HepG2 (cell line): Measurements from ENCODE around the gene APC2. TPM values are rescaled to one million over a fixed set of nuclear protein-coding genes. Genes with fewer than 3 reads are reported as not detected.

Experiments
- HDAC1 ChIP-seq: sonication (generic); formaldehyde crosslinking; IDR thresholded peaks from 2 replicates; pipeline ENCODE4 v1.5.1; 2020; ENCODE audit warnings: mild to moderate bottlenecking, missing genetic modification reagents
- HES4 ChIP-seq: sonication (generic); formaldehyde crosslinking; IDR thresholded peaks from 2 replicates; pipeline ENCODE4 v1.9.0; 2021; ENCODE audit warnings: mild to moderate bottlenecking, missing genetic modification reagents, borderline replicate concordance
- KDM4B ChIP-seq: sonication (generic); formaldehyde crosslinking; IDR thresholded peaks from 2 replicates; pipeline ENCODE4 v1.4.0; 2020; ENCODE audit warnings: missing genetic modification reagents
- NBN ChIP-seq: fragments of 450-650 bp; conservative IDR thresholded peaks from 2 replicates; pipeline ENCODE4 v1.6.1; 2017
- NFKBIZ ChIP-seq: IDR thresholded peaks from 2 replicates; pipeline ENCODE4 v1.6.1; 2018; ENCODE audit warnings: missing genetic modification reagents, missing compliant biosample characterization
- SAFB2 ChIP-seq: sonication (generic); formaldehyde crosslinking; IDR thresholded peaks from 2 replicates; pipeline ENCODE4 v1.5.1; 2020; ENCODE audit warnings: missing genetic modification reagents, low read depth, mild to moderate bottlenecking, borderline replicate concordance
- SMAD3 ChIP-seq: sonication (generic); formaldehyde crosslinking; IDR thresholded peaks from 2 replicates; pipeline ENCODE4 v1.4.0; 2020; ENCODE audit warnings: missing genetic modification reagents
- SSRP1 ChIP-seq: IDR thresholded peaks from 2 replicates; pipeline ENCODE4 v1.6.1; 2016; ENCODE audit warnings: control low read depth
- XRCC5 ChIP-seq: fragments of 200-400 bp; formaldehyde crosslinking; optimal IDR thresholded peaks from 2 replicates; pipeline ENCODE3; 2017; ENCODE audit warnings: mild to moderate bottlenecking, low read length
- ZC3H13 ChIP-seq: sonication (generic); formaldehyde crosslinking; IDR thresholded peaks from 2 replicates; pipeline ENCODE4 v1.8.1; 2023; ENCODE audit warnings: mild to moderate bottlenecking, missing genetic modification reagents, moderate library complexity
- ZNF230 ChIP-seq: sonication (generic); formaldehyde crosslinking; IDR thresholded peaks from 2 replicates; pipeline ENCODE4 v1.4.0; 2020; ENCODE audit warnings: mild to moderate bottlenecking, missing genetic modification reagents
- ZNF256 ChIP-seq: sonication (generic); formaldehyde crosslinking; conservative IDR thresholded peaks from 2 replicates; pipeline ENCODE4 v1.4.0; 2020; ENCODE audit warnings: missing genetic modification reagents
- ZNF331 ChIP-seq: sonication (generic); formaldehyde crosslinking; IDR thresholded peaks from 2 replicates; pipeline ENCODE4 v1.4.0; 2020; ENCODE audit warnings: missing genetic modification reagents
- ZNF337 ChIP-seq: sonication (generic); formaldehyde crosslinking; IDR thresholded peaks from 2 replicates; pipeline ENCODE4 v1.5.1; 2020; ENCODE audit warnings: missing genetic modification reagents, low read depth, mild to moderate bottlenecking, borderline replicate concordance
- polyA plus RNA-seq, 8 experiments: library from polyadenylated mRNA; depleted of rRNA in 3 of 8; stranded (reverse) in 7 of 8; unstranded in 1 of 8; fragments of >200 nt; fragmentation: Illumina TruSeq in 4 of 8; extraction: Trizol in 4 of 8; gene quantifications; 2 replicates each; pipeline versions ENCODE4 v1.2.1 to v1.2.3, GENCODE V29; 2011 to 2016; ENCODE audit warnings: low read depth in 4 of 8, missing spikeins in 1 of 8, mixed read lengths in 1 of 8; ENCODE audit not compliant: insufficient read depth in 1 of 8
- total RNA-seq, 5 experiments: library from RNA; depleted of rRNA; stranded (reverse); fragments of >200 nt; fragmentation: Illumina TruSeq; extraction: Trizol; gene quantifications; 2 replicates each; pipeline ENCODE4 v1.2.3, GENCODE V29; 2016; ENCODE audit warnings: low read depth in 1 of 5
- TF ChIP-seq, protein P1 (sequence below): sonication (generic); formaldehyde crosslinking; IDR thresholded peaks from 2 replicates; pipeline ENCODE4 v1.4.0; 2020; ENCODE audit warnings: missing genetic modification reagents
- TF ChIP-seq, protein P2 (sequence below): sonication (generic); formaldehyde crosslinking; IDR thresholded peaks from 2 replicates; pipeline ENCODE4 v1.4.0; 2020; ENCODE audit warnings: mild to moderate bottlenecking, missing genetic modification reagents
- TF ChIP-seq, protein P3 (sequence below): sonication (generic); formaldehyde crosslinking; conservative IDR thresholded peaks from 2 replicates; pipeline ENCODE4 v1.4.0; 2020; ENCODE audit warnings: missing genetic modification reagents
- TF ChIP-seq, protein P4 (sequence below): sonication (generic); formaldehyde crosslinking; IDR thresholded peaks from 2 replicates; pipeline ENCODE4 v1.5.1; 2020; ENCODE audit warnings: missing genetic modification reagents, mild to moderate bottlenecking, borderline replicate concordance
- TF ChIP-seq, protein P5 (sequence below): sonication (generic); formaldehyde crosslinking; IDR thresholded peaks from 2 replicates; pipeline ENCODE4 v1.8.0; 2022; ENCODE audit warnings: mild to moderate bottlenecking, missing genetic modification reagents, moderate library complexity
- TF ChIP-seq, protein P6 (sequence below), 2 experiments: fragments of 450-650 bp in 1 of 2; sonication (generic) in 1 of 2; formaldehyde crosslinking; IDR thresholded peaks; 2 replicates each; pipeline versions ENCODE4 v1.5.0 to v1.8.0; 2020 to 2022; ENCODE audit warnings: mild to moderate bottlenecking in 1 of 2, missing genetic modification reagents in 1 of 2

Gene APC2
- total and polyA plus RNA-seq, 2 of the 13 experiments (the other 11 are each of a cell fraction or from before 2014, with no cell fraction given), result 0.08 to 0.22 TPM

DNA sequence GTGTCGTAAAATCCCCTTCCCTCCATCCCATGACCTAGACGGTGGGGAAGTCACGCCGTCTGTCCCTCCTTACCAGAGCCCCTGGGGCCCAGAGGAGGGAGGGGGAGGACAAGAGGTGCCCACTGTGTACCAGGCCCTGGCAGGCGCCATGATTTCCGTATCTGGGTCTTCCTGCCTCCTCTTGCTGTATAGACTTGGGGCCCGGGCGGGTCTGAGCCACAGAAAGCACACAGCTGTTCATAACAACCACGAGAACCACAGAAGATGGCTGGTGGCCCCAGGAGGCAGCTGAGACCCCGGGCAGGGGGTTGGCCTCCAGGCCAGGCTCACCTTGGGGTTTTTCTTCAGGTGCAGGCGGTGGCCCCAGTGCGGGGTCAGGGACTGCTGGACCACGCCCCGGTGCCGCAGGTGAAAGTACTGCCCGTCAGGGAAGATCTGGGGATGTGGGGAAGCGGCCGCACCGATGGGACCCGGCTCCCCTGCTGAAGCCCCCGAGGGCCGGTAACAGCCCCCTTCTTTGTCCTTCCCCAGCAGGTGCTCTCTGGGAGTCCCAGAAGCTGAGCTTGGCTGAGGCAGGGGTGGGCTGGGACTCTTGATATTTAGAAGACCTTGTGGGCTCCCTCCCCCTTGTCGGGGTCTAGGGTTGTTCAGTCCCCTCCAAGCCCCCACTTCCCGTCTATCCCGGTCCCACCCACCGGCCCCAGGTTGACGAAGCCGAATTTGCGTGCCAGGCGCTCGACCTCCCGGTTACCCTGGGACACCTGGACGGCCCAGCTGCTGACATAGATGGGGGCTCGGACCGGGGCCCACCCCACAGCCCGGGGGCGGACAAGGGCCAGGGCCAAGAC lies 39.8 kb downstream of the APC2 start (continued):
- TF ChIP-seq, protein P1, sequence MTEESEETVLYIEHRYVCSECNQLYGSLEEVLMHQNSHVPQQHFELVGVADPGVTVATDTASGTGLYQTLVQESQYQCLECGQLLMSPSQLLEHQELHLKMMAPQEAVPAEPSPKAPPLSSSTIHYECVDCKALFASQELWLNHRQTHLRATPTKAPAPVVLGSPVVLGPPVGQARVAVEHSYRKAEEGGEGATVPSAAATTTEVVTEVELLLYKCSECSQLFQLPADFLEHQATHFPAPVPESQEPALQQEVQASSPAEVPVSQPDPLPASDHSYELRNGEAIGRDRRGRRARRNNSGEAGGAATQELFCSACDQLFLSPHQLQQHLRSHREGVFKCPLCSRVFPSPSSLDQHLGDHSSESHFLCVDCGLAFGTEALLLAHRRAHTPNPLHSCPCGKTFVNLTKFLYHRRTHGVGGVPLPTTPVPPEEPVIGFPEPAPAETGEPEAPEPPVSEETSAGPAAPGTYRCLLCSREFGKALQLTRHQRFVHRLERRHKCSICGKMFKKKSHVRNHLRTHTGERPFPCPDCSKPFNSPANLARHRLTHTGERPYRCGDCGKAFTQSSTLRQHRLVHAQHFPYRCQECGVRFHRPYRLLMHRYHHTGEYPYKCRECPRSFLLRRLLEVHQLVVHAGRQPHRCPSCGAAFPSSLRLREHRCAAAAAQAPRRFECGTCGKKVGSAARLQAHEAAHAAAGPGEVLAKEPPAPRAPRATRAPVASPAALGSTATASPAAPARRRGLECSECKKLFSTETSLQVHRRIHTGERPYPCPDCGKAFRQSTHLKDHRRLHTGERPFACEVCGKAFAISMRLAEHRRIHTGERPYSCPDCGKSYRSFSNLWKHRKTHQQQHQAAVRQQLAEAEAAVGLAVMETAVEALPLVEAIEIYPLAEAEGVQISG, result no peak
- TF ChIP-seq KDM4B (CRISPR knock-in tag) (no peak), ZNF256 (CRISPR knock-in tag) (no peak), HES4 (no peak), ZC3H13 (no peak), SMAD3 (CRISPR knock-in tag) (no peak), SSRP1 (CRISPR knock-in tag) (no peak), NBN (no peak), NFKBIZ (no peak), ZNF337 (CRISPR knock-in tag) (no peak), ZNF230 (CRISPR knock-in tag) (peak; percentile 58; the same call in 1 of the 2 replicates), XRCC5 (no peak), ZNF331 (CRISPR knock-in tag) (no peak), HDAC1 (CRISPR knock-in tag) (0 out of 2 replicates have a peak, but pooled peaks have one; percentile 26), SAFB2 (CRISPR knock-in tag) (no peak)
- TF ChIP-seq, protein P2, sequence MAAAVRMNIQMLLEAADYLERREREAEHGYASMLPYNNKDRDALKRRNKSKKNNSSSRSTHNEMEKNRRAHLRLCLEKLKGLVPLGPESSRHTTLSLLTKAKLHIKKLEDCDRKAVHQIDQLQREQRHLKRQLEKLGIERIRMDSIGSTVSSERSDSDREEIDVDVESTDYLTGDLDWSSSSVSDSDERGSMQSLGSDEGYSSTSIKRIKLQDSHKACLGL (CRISPR knock-in tag), result peak; percentile 67
- TF ChIP-seq, protein P3, sequence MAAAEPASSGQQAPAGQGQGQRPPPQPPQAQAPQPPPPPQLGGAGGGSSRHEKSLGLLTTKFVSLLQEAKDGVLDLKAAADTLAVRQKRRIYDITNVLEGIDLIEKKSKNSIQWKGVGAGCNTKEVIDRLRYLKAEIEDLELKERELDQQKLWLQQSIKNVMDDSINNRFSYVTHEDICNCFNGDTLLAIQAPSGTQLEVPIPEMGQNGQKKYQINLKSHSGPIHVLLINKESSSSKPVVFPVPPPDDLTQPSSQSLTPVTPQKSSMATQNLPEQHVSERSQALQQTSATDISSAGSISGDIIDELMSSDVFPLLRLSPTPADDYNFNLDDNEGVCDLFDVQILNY, result no peak
- TF ChIP-seq, protein P4, sequence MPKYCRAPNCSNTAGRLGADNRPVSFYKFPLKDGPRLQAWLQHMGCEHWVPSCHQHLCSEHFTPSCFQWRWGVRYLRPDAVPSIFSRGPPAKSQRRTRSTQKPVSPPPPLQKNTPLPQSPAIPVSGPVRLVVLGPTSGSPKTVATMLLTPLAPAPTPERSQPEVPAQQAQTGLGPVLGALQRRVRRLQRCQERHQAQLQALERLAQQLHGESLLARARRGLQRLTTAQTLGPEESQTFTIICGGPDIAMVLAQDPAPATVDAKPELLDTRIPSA (CRISPR knock-in tag), result 0 out of 2 replicates have a peak, but pooled peaks have one; percentile 14
- TF ChIP-seq, protein P5, sequence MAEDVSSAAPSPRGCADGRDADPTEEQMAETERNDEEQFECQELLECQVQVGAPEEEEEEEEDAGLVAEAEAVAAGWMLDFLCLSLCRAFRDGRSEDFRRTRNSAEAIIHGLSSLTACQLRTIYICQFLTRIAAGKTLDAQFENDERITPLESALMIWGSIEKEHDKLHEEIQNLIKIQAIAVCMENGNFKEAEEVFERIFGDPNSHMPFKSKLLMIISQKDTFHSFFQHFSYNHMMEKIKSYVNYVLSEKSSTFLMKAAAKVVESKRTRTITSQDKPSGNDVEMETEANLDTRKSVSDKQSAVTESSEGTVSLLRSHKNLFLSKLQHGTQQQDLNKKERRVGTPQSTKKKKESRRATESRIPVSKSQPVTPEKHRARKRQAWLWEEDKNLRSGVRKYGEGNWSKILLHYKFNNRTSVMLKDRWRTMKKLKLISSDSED (CRISPR knock-in tag), result no peak
- TF ChIP-seq, protein P6, sequence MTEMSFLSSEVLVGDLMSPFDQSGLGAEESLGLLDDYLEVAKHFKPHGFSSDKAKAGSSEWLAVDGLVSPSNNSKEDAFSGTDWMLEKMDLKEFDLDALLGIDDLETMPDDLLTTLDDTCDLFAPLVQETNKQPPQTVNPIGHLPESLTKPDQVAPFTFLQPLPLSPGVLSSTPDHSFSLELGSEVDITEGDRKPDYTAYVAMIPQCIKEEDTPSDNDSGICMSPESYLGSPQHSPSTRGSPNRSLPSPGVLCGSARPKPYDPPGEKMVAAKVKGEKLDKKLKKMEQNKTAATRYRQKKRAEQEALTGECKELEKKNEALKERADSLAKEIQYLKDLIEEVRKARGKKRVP (CRISPR knock-in tag; IDR thresholded peaks at IDR 0.05), result no peak
